Endodermal cell (in vitro differentiated cells): ENCODE data around the gene PRDM2. TPM values are rescaled to one million over a fixed set of nuclear protein-coding genes. Genes with fewer than 3 reads are reported as not detected.

Experiments used
- DNase-seq: peaks from one replicate; pipeline ENCODE4 v3.0.0-alpha.2; 2017
- H3K27ac ChIP-seq: 2 replicates; pipeline ENCODE4 v1.5.1; 2013; ENCODE audit warnings: mild to moderate bottlenecking, low read depth, low read length, moderate library complexity
- H3K27me3 ChIP-seq: 2 replicates; pipeline ENCODE4 v1.6.1; 2013; ENCODE audit warnings: mild to moderate bottlenecking, low read length, moderate library complexity; ENCODE audit not compliant: insufficient read depth, control insufficient read depth, poor library complexity, severe bottlenecking
- H3K36me3 ChIP-seq: 2 replicates; pipeline ENCODE4 v1.7.0; 2013; ENCODE audit warnings: mild to moderate bottlenecking, low read length, moderate library complexity; ENCODE audit not compliant: control insufficient read depth, insufficient read depth
- H3K4me1 ChIP-seq: one replicate; pipeline ENCODE4 v1.7.0; 2013; ENCODE audit warnings: low read length; ENCODE audit not compliant: control insufficient read depth, insufficient read depth
- H3K4me3 ChIP-seq: 2 replicates; pipeline ENCODE4 v1.5.1; 2013; ENCODE audit warnings: mild to moderate bottlenecking, low read length, moderate library complexity
- H3K9ac ChIP-seq: 2 replicates; pipeline ENCODE4 v1.6.1; 2013; ENCODE audit warnings: mild to moderate bottlenecking, low read length, moderate library complexity; ENCODE audit not compliant: poor library complexity, severe bottlenecking; ENCODE audit errors: extremely low read depth
- H3K9me3 ChIP-seq: 2 replicates; pipeline ENCODE4 v1.6.1; 2013; ENCODE audit warnings: mild to moderate bottlenecking, low read length, moderate library complexity; ENCODE audit not compliant: control insufficient read depth
- H3K27ac Mint-ChIP-seq: 2 replicates; pipeline ENCODE4 v1.8.0; 2020; ENCODE audit warnings: mixed read lengths
- H3K27me3 Mint-ChIP-seq: 2 replicates; pipeline ENCODE4 v1.8.0; 2021; ENCODE audit warnings: mild to moderate bottlenecking, mixed read lengths; ENCODE audit not compliant: insufficient read depth
- H3K36me3 Mint-ChIP-seq: 2 replicates; pipeline ENCODE4 v1.8.0; 2020; ENCODE audit warnings: low read depth, mixed read lengths
- H3K4me1 Mint-ChIP-seq: 2 replicates; pipeline ENCODE4 v1.8.0; 2020; ENCODE audit warnings: mixed read lengths
- H3K4me3 Mint-ChIP-seq: 2 replicates; pipeline ENCODE4 v1.8.0; 2020; ENCODE audit warnings: mild to moderate bottlenecking, moderate library complexity, mixed read lengths
- H3K9me3 Mint-ChIP-seq: 2 replicates; pipeline ENCODE4 v1.8.0; 2020; ENCODE audit warnings: mild to moderate bottlenecking, mixed read lengths
- CTCF ChIP-seq: fragments of 200-600 bp; sonication (generic); conservative IDR thresholded peaks from 2 replicates; pipeline ENCODE4 v1.5.0; 2021; ENCODE audit warnings: antibody characterized with exemption, mild to moderate bottlenecking
- WGBS, 2 experiments: methylation state at CpG; one replicate each; pipeline versions ENCODE4 v1.1.5 to v1.1.7; 2013; ENCODE audit warnings: missing lambda C conversion rate in 2 of 2, mixed read lengths in 1 of 2; ENCODE audit not compliant: insufficient coverage in 1 of 2, insufficient read length in 1 of 2; 5-methylcytosine and 5-hydroxymethylcytosine counted together
- total RNA-seq, 2 donors: library from RNA; stranded (reverse); fragmentation: NEBNext Ultra II Directional in 1 of 2; extraction: Animal tissue kit (Norgen Biotek cat#: 25700) in 1 of 2; gene quantifications; 2 replicates in 1 of 2; 3 replicates in 1 of 2; pipeline ENCODE4 v1.2.1, GENCODE V29; 2021

Gene PRDM2
- total RNA-seq, 2 donors from 2014 or later: 29.4 to 35.4 TPM

- H3K4me1 ChIP-seq: no peaks in the 10 kb centered on the region
- peaks cover 63% of the 10 kb centered on the region for H3K27me3 Mint-ChIP-seq
- no peak overlapping the region for H3K4me3 ChIP-seq
- no peak overlapping the region for H3K27ac ChIP-seq
- no peaks in the 10 kb centered on the region for H3K9me3 ChIP-seq
- H3K9ac ChIP-seq: no peak overlapping the region
- DNase-seq: no peak
- peaks cover 3% of the 10 kb centered on the region for H3K36me3 Mint-ChIP-seq
- H3K9me3 Mint-ChIP-seq: no peaks in the 10 kb centered on the region
- H3K27me3 ChIP-seq: peaks cover 43% of the 10 kb centered on the region
- H3K4me3 Mint-ChIP-seq: no peak overlapping the region
- WGBS, 2 experiments: 88 to 92% methylated on average over 7 of the region's 7 CpGs
- no peak for TF ChIP-seq CTCF
- peaks cover 2% of the 10 kb centered on the region for H3K4me1 Mint-ChIP-seq
- H3K36me3 ChIP-seq: no peaks in the 10 kb centered on the region
- no peak overlapping the region for H3K27ac Mint-ChIP-seq
Observed at GRCh38 chr1:13830170-13830569, 130.2 kb downstream of the PRDM2 start.

- H3K27ac ChIP-seq: no peak overlapping the region
- Mint-ChIP-seq H3K4me1 (peaks cover 2% of the 10 kb centered on the region), H3K4me3 (no peak overlapping the region), H3K27me3 (peaks cover 65% of the 10 kb centered on the region), H3K27ac (no peak overlapping the region), H3K9me3 (no peaks in the 10 kb centered on the region), H3K36me3 (peaks cover under 1% of the 10 kb centered on the region)
- 89 to 95% methylated on average over 4 to 6 of the region's 6 CpGs for WGBS, 2 experiments
- H3K36me3 ChIP-seq: no peaks in the 10 kb centered on the region
- no peaks in the 10 kb centered on the region for H3K4me1 ChIP-seq
- no peak overlapping the region for H3K4me3 ChIP-seq
- no peak for TF ChIP-seq CTCF
- H3K27me3 ChIP-seq: peaks cover 49% of the 10 kb centered on the region
- DNase-seq: no peak
- no peaks in the 10 kb centered on the region for H3K9me3 ChIP-seq
- no peak overlapping the region for H3K9ac ChIP-seq
Observed at GRCh38 chr1:13830616-13831280, 130.8 kb downstream of the PRDM2 start.

GRCh38 chr1:13832100-13832499, 132.1 kb downstream of the PRDM2 start:
- Histone ChIP-seq H3K4me3 (no peak overlapping the region), H3K4me1 (no peaks in the 10 kb centered on the region), H3K27ac (no peak overlapping the region), H3K9ac (no peak overlapping the region), H3K36me3 (no peaks in the 10 kb centered on the region), H3K27me3 (peaks cover 52% of the 10 kb centered on the region), H3K9me3 (no peaks in the 10 kb centered on the region)
- no peak for DNase-seq
- peaks cover 3% of the 10 kb centered on the region for H3K9me3 Mint-ChIP-seq
- H3K36me3 Mint-ChIP-seq: no peaks in the 10 kb centered on the region
- peaks cover 2% of the 10 kb centered on the region for H3K4me1 Mint-ChIP-seq
- no peak for TF ChIP-seq CTCF
- peaks cover 61% of the 10 kb centered on the region for H3K27me3 Mint-ChIP-seq
- 79 to 87% methylated on average over 3 of the region's 4 CpGs for WGBS, 2 experiments
- no peak overlapping the region for H3K4me3 Mint-ChIP-seq
- H3K27ac Mint-ChIP-seq: no peak overlapping the region
